ENCODE measurements around the gene PXMP4. TPM values are rescaled to one million over a fixed set of nuclear protein-coding genes. Genes with fewer than 3 reads are reported as not detected.

Gene PXMP4
- total and polyA plus RNA-seq, 2 of the 4 experiments (the other 2 are of a cell fraction) = 3.6 to 7.1 TPM

DNA sequence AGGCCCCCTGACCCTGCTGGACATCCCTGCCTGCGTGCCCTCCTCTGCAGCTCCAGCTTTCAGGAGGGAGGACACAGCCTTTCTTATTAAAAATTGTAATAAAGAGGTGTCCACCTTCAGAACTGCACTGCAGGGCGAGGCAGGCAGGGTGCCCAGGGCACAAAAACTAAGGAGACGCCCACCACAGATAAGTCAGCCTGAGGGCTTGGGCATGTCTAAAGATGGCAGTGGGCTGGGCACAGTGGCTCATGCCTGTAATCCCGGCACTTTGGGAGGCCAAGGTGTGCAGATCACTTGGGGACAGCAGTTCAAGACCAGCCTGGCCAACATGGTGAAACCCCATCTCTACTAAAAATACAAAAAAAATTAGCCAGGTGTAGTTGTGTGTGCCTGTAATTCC lies 64.9 kb downstream of the PXMP4 start:
- Histone ChIP-seq H2AK9ac (replicated peaks; ENCODE audit: low read depth, low read length, poor library complexity) (no peak overlapping the region), H2BK5ac (ENCODE audit: low read depth, low read length, poor library complexity, severe bottlenecking) (no peak overlapping the region), H3K9me3 (ENCODE audit: control insufficient read depth, insufficient read depth, low read length) (no peaks in the 10 kb centered on the region), H3K56ac (ENCODE audit: extremely low read depth, insufficient read depth, low read length) (no peak overlapping the region), H4K91ac (ENCODE audit: insufficient read depth, low read depth, low read length) (no peak overlapping the region), H3K27ac (ENCODE audit: insufficient read depth, low read length) (no peak overlapping the region), H3K79me1 (ENCODE audit: low read depth in 1 of 2, low read length in 2 of 2) (no peaks in the 10 kb centered on the region), H2AFZ (replicated peaks; ENCODE audit: low read length, poor library complexity) (no peak overlapping the region), H3K9ac (ENCODE audit: low read depth, low read length) (no peak overlapping the region), H3K14ac (replicated peaks; ENCODE audit: low read depth, low read length) (no peak overlapping the region), H2AK5ac (ENCODE audit: low read depth, low read length) (no peak overlapping the region), H2BK20ac (ENCODE audit: low read depth, low read length) (no peak overlapping the region), H4K20me1 (ENCODE audit: insufficient read depth, low read length) (no peaks in the 10 kb centered on the region), H3K4ac (ENCODE audit: low read depth, low read length) (no peak overlapping the region), H3K27me3 (ENCODE audit: control insufficient read depth, insufficient read depth, low read length) (no peaks in the 10 kb centered on the region), H2BK120ac (ENCODE audit: low read depth, low read length) (no peak overlapping the region), H4K5ac (ENCODE audit: low read depth, low read length) (no peak overlapping the region), H4K8ac (ENCODE audit: low read depth in 2 of 2, low read length in 2 of 2) (no peak overlapping the region), H3K4me1 (ENCODE audit: control insufficient read depth, insufficient read depth, low read length) (no peaks in the 10 kb centered on the region; the same call in 1 of the 2 replicates), H2BK15ac (ENCODE audit: low read depth, low read length) (no peak overlapping the region), H3K4me2 (ENCODE audit: low read depth, low read length) (no peak overlapping the region), H3K9me1 (ENCODE audit: insufficient read depth, low read length) (no peaks in the 10 kb centered on the region), H3K23ac (ENCODE audit: low read depth, low read length) (no peak overlapping the region), H3K4me3 (ENCODE audit: insufficient read depth, low read depth, low read length) (no peak overlapping the region), H3K36me3 (ENCODE audit: control insufficient read depth, insufficient read depth, low read length) (peaks cover 19% of the 10 kb centered on the region; the same call in 1 of the 2 replicates), H3K18ac (ENCODE audit: low read depth, low read length) (no peak overlapping the region)
- dilution Hi-C loops (cut with HindIII; ENCODE audit: low sequenced_read_pairs, unreplicated experiment) = no loop called here
- intact Hi-C loops (cut with micrococcal nuclease) = no loop called here
- TF ChIP-seq MAFK (IDR thresholded peaks at IDR 0.05; ENCODE audit: low read depth, low read length) (no peak), BHLHE40 (IDR thresholded peaks at IDR 0.05; ENCODE audit: low read depth, low read length) (no peak), SMC3 (IDR thresholded peaks at IDR 0.05; ENCODE audit: low read depth, low read length) (no peak), CEBPB (IDR thresholded peaks at IDR 0.05; ENCODE audit: low read depth, low read length) (no peak), CHD1 (IDR thresholded peaks at IDR 0.05; ENCODE audit: low read depth, low read length) (no peak), MAZ (IDR thresholded peaks at IDR 0.05; ENCODE audit: borderline replicate concordance, low read depth, low read length) (no peak), FOS (IDR thresholded peaks at IDR 0.05; ENCODE audit: low read depth, low read length) (no peak), POLR2A (IDR thresholded peaks at IDR 0.05; ENCODE audit: low read depth, low read length) (no peak), NFE2L2 (IDR thresholded peaks at IDR 0.05; ENCODE audit: low read depth, low read length) (no peak), RCOR1 (IDR thresholded peaks at IDR 0.05; ENCODE audit: insufficient replicate concordance, low read length) (no peak), MXI1 (IDR thresholded peaks at IDR 0.05; ENCODE audit: borderline replicate concordance, low read depth, low read length) (no peak), RAD21 (IDR thresholded peaks at IDR 0.05; ENCODE audit: low read length) (no peak), RFX5 (IDR thresholded peaks at IDR 0.05; ENCODE audit: low read depth, low read length) (no peak)
- TF ChIP-seq, protein P1, sequence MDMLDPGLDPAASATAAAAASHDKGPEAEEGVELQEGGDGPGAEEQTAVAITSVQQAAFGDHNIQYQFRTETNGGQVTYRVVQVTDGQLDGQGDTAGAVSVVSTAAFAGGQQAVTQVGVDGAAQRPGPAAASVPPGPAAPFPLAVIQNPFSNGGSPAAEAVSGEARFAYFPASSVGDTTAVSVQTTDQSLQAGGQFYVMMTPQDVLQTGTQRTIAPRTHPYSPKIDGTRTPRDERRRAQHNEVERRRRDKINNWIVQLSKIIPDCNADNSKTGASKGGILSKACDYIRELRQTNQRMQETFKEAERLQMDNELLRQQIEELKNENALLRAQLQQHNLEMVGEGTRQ (IDR thresholded peaks at IDR 0.05; ENCODE audit: low read depth, low read length) = no peak
- TF ChIP-seq, protein P2, sequence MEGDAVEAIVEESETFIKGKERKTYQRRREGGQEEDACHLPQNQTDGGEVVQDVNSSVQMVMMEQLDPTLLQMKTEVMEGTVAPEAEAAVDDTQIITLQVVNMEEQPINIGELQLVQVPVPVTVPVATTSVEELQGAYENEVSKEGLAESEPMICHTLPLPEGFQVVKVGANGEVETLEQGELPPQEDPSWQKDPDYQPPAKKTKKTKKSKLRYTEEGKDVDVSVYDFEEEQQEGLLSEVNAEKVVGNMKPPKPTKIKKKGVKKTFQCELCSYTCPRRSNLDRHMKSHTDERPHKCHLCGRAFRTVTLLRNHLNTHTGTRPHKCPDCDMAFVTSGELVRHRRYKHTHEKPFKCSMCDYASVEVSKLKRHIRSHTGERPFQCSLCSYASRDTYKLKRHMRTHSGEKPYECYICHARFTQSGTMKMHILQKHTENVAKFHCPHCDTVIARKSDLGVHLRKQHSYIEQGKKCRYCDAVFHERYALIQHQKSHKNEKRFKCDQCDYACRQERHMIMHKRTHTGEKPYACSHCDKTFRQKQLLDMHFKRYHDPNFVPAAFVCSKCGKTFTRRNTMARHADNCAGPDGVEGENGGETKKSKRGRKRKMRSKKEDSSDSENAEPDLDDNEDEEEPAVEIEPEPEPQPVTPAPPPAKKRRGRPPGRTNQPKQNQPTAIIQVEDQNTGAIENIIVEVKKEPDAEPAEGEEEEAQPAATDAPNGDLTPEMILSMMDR (conservative IDR thresholded peaks at IDR 0.05; ENCODE audit: low read depth, low read length) = no peak
- TF ChIP-seq, protein P3, sequence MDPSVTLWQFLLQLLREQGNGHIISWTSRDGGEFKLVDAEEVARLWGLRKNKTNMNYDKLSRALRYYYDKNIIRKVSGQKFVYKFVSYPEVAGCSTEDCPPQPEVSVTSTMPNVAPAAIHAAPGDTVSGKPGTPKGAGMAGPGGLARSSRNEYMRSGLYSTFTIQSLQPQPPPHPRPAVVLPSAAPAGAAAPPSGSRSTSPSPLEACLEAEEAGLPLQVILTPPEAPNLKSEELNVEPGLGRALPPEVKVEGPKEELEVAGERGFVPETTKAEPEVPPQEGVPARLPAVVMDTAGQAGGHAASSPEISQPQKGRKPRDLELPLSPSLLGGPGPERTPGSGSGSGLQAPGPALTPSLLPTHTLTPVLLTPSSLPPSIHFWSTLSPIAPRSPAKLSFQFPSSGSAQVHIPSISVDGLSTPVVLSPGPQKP (IDR thresholded peaks at IDR 0.05; ENCODE audit: borderline replicate concordance, low read depth, low read length) = no peak
- 80% methylated on average over 1 of the region's 4 CpGs; no CpG with 5 or more reads in 1 of the 2 experiments for WGBS, 2 experiments (ENCODE audit: extremely low coverage in 2 of 2, insufficient read length in 1 of 2)
- no TSS peak for BruUV-seq (replicated peaks)
- no peak for DNase-seq
- ChIA-PET CTCF (no interaction called here), POLR2A (ENCODE audit: unreplicated experiment) (no interaction called here)
- in situ Hi-C loops (cut with MboI; ENCODE audit: low sequenced_read_pairs) = no loop called here
- no peak for ATAC-seq (ENCODE audit: low read depth)
